Pancreas (tissue), 10 donors: ENCODE measurements around the gene LARGE2. TPM values are rescaled to one million over a fixed set of nuclear protein-coding genes. Genes with fewer than 3 reads are reported as not detected.

ENCODE experiments used
- ATAC-seq, 4 donors: fragments of 200-7000 bp; cut with Tn5 transposase; one replicate each; pipeline versions ENCODE4 v1.8.0 to v1.9.1; 2020; ENCODE audit warnings: mild to moderate bottlenecking in 4 of 4, moderate library complexity in 4 of 4
- DNase-seq, 6 donors: peaks; one replicate each; pipeline ENCODE4 v3.0.0-alpha.2; 2020
- FAIRE-seq: peaks from 2 replicates; lab custom pipeline; 2012; peaks lifted over from hg19 to GRCh38; lab: Jason Lieb, UNC
- H3K27ac ChIP-seq, 4 donors: fragments of 200-600 bp; sonication (generic); 1 replicate in 3 of 4; 2 replicates in 1 of 4; pipeline versions ENCODE4 v1.5.0 to v1.8.0; 2020
- H3K27me3 ChIP-seq, 4 donors: fragments of 200-600 bp; one replicate each; pipeline ENCODE4 v1.8.0; 2021
- H3K36me3 ChIP-seq, 3 donors: fragments of 200-600 bp; sonication (generic) in 1 of 3; one replicate each; pipeline versions ENCODE4 v1.5.0 to v1.8.0; 2020 to 2021
- H3K4me1 ChIP-seq, 3 donors: fragments of 200-600 bp; one replicate each; pipeline ENCODE4 v1.8.0; 2021
- H3K4me3 ChIP-seq, 4 donors: fragments of 200-600 bp; sonication (generic) in 2 of 4; one replicate each; pipeline versions ENCODE4 v1.5.0 to v1.8.0; 2020 to 2021
- H3K9me3 ChIP-seq, 4 donors: fragments of 200-600 bp; one replicate each; pipeline ENCODE4 v1.8.0; 2021
- WGBS, 2 donors: extraction: QIAGEN DNeasy Blood & Tissue Kit; methylation state at CpG; one replicate each; pipeline ENCODE4 v1.1.7; 2013; 5-methylcytosine and 5-hydroxymethylcytosine counted together
- intact Hi-C, 3 donors: fragments of 100-400 bp; cut with DNase I; formaldehyde crosslinking; loops; one replicate each; pipeline versions ENCODE4 v1.11.1 to v1.14.2; 2022
- polyA plus RNA-seq, 2 donors: library from polyadenylated mRNA; stranded (reverse); fragments of 200-250 nt; gene quantifications; one replicate each; pipeline ENCODE4 v1.2.3, GENCODE V29; 2013
- total RNA-seq, 6 donors: library from RNA; stranded (reverse); fragmentation: NEBNext Ultra II Directional in 4 of 6; extraction: Animal tissue kit (Norgen Biotek cat#: 25700) in 4 of 6; gene quantifications; one replicate each; pipeline versions ENCODE4 v1.2.1 to v1.2.4, GENCODE V29; 2021 to 2023
- TF ChIP-seq, protein P1 (sequence below), 4 donors: fragments of 200-600 bp; sonication (generic) in 3 of 4; IDR thresholded peaks; one replicate each; pipeline versions ENCODE4 v1.5.0 to v1.8.0; 2021; ENCODE audit warnings: antibody characterized with exemption in 4 of 4
- donor health status: healthy with polysubstance abuse.
- donor health status: DM: no; HTN: no; CAD: no; lungs with moderate emphysema.
- donor health status: DM: no; HTN: no; CAD: no.
- donor health status: control.
- donor health status: control.
- donor health status: Bipolar disorder and iron deficiency.
- donor health status: DM: yes; HTN: yes; CAD: no.
- donor health status: DM: no; HTN: no; CAD: no.
- donor health status: DM: no; HTN: no; CAD: no.
- donor health status: DM: yes; HTN: yes; CAD: no.

LARGE2 gene
- total and polyA plus RNA-seq, 8 donors, result 9.0 to 48.4 (median 18.2) TPM

DNA sequence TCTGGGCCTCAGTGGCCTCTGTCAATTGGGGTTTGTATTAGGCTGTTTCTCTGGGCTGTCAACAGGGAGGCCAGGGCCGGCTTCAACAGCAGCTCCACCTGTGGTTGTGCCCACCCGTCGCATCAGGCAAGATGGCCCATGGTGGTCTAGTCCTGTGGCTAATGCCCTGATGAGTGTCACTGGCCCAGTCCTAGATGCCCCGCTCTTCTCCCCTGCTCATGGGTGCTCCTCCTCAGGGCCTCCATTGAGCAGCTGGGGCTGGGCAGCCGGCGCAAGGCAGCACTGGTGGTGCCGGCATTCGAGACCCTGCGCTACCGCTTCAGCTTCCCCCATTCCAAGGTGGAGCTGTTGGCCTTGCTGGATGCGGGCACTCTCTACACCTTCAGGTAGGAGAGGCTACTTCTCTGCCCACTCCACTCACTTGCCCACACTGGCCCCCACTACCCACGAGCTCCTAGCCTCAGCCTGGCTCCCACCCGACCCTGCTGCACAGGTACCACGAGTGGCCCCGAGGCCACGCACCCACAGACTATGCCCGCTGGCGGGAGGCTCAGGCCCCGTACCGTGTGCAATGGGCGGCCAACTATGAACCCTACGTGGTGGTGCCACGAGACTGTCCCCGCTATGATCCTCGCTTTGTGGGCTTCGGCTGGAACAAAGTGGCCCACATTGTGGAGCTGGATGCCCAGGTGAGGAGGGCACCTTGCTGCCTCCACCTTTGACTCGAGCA is 5.4 kb downstream of the LARGE2 start:
- no peak for FAIRE-seq
- DNase-seq, result peak in 2 of 6 donors; percentile 9 to 71
- Histone ChIP-seq H3K4me3 (no peak overlapping the region), H3K36me3 (peaks cover 0 to 8% (median 0%) of the 10 kb centered on the region in 3 donors), H3K27ac (no peak overlapping the region), H3K4me1 (peaks cover 0 to under 1% (median 0%) of the 10 kb centered on the region in 3 donors), H3K9me3 (no peaks in the 10 kb centered on the region), H3K27me3 (no peaks in the 10 kb centered on the region)
- 90 to 91% methylated on average over 27 of the region's 27 CpGs for WGBS, 2 donors
- intact Hi-C loops, result no loop called here
- TF ChIP-seq, protein P1, sequence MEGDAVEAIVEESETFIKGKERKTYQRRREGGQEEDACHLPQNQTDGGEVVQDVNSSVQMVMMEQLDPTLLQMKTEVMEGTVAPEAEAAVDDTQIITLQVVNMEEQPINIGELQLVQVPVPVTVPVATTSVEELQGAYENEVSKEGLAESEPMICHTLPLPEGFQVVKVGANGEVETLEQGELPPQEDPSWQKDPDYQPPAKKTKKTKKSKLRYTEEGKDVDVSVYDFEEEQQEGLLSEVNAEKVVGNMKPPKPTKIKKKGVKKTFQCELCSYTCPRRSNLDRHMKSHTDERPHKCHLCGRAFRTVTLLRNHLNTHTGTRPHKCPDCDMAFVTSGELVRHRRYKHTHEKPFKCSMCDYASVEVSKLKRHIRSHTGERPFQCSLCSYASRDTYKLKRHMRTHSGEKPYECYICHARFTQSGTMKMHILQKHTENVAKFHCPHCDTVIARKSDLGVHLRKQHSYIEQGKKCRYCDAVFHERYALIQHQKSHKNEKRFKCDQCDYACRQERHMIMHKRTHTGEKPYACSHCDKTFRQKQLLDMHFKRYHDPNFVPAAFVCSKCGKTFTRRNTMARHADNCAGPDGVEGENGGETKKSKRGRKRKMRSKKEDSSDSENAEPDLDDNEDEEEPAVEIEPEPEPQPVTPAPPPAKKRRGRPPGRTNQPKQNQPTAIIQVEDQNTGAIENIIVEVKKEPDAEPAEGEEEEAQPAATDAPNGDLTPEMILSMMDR (IDR thresholded peaks at IDR 0.05), result no peak
- no peak for ATAC-seq

DNA sequence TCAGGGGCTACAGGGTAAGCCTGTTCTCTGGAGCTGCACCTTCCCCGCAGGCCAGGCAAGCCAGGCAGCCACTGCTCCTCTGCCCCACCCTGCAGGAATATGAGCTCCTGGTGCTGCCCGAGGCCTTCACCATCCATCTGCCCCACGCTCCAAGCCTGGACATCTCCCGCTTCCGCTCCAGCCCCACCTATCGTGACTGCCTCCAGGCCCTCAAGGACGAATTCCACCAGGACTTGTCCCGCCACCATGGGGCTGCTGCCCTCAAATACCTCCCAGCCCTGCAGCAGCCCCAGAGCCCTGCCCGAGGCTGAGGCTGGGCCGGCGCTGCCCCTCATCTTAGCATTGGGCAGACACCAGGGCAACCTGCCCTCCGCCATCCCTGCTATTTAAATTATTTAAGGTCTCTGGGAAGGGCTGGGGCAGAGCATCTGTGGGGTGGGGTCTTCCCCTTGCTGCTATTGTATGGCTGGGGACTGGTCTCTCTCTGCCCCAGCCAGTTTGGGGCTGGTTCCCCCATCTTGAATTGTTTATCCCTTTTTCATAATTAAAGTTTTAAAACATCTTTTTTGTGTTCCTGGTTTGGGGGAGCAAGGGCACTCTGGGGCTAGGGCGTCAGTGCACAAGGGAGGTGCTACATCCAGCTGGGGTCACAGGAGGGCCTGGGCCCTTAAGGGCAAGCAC is 6.2 kb downstream of the LARGE2 start:
- H3K4me1 ChIP-seq, result peaks cover 0 to 8% (median under 1%) of the 10 kb centered on the region in 3 donors
- H3K27ac ChIP-seq, result no peak overlapping the region
- H3K9me3 ChIP-seq, result no peaks in the 10 kb centered on the region
- no peak overlapping the region for H3K4me3 ChIP-seq
- peak in 1 of 6 donors; percentile 58 for DNase-seq
- WGBS, 2 donors, result 79% methylated on average over 13 of the region's 13 CpGs
- no peak for FAIRE-seq
- peaks cover 0 to 8% (median 0%) of the 10 kb centered on the region in 3 donors for H3K36me3 ChIP-seq
- ATAC-seq, result no peak
- TF ChIP-seq, protein P1 (IDR thresholded peaks at IDR 0.05), result no peak
- no peaks in the 10 kb centered on the region for H3K27me3 ChIP-seq
- intact Hi-C loops, result no loop called here

DNA sequence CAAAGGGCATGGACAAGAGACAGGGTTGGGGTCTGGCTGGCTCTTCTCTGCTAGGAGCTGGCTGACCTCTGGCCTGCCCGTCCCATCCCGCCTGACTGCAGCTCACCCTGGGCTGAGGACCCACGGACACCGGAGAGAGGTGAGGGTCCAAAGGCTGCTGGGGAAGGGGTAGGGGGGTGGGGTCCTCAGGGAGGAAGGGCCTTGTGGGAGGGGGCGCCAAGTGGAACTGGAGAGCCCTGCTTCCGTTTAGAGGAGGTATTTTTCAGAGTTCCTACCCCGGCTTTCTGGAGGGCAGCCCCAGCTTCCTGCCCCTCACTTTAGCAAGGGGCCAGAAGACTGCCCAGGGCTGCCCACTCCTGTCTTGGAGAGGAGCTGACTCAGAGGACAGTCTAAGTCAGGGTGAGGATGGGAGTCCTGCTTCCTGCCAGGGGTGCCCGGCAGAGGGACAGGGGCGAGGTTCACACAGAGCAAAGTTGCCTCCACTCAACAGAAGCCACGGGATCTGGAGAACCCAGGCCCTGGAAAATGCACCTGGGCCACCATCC is 7.1 kb downstream of the LARGE2 start:
- ATAC-seq (no peak), FAIRE-seq (no peak), DNase-seq (peak in 1 of 6 donors; percentile 40)
- H3K27ac ChIP-seq, result no peak overlapping the region
- intact Hi-C loops, result no loop called here
- H3K36me3 ChIP-seq, result peaks cover 0 to 9% (median 0%) of the 10 kb centered on the region in 3 donors
- no peaks in the 10 kb centered on the region for H3K27me3 ChIP-seq
- no peaks in the 10 kb centered on the region for H3K9me3 ChIP-seq
- TF ChIP-seq, protein P1 (IDR thresholded peaks at IDR 0.05), result no peak
- H3K4me1 ChIP-seq, result peaks cover 0 to 17% (median 8%) of the 10 kb centered on the region in 3 donors
- WGBS, 2 donors, result 85 to 87% methylated on average over 10 of the region's 10 CpGs
- no peak overlapping the region for H3K4me3 ChIP-seq

DNA sequence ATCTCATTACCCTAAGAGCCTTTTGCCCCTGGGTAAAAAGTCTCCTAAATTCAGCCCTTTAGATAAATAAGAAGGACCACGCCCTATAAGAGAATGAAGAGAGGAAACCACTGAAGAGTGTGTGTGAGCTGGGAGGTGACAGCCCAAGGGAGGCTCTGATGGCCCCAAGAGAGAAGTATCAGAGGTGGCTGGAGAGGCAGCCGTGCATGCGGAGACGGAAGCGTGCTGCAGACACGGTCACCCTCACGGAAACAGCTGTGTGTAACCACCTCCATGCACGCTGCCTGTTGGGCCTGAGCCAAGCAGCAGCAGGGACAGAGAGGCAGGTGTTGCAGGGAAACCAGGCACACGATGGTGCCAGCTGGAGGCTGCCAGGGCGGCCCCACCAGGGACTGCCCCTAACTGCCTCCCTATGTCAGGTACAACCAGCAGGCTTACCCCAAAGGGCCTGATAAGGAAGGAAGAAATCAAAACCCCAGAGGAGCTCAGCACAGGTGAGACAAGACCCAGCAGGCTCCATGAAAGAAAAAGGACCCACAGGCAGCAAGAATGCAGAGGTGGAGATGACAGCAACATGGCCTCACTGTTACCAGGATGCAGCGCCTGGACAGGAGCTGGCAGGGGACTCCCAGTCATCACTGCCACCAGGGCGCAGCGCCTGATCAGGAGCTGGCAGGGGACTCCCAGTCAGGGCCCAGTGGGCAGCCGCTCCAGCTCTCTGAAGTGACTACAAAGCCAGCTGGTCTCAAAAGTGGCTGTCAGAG is 7.8 kb downstream of the LARGE2 start:
- TF ChIP-seq, protein P1 (IDR thresholded peaks at IDR 0.05), result no peak
- intact Hi-C loops, result no loop called here
- Histone ChIP-seq H3K4me1 (peaks cover 0 to 22% (median 8%) of the 10 kb centered on the region in 3 donors), H3K9me3 (no peaks in the 10 kb centered on the region), H3K4me3 (no peak overlapping the region), H3K27me3 (no peaks in the 10 kb centered on the region), H3K36me3 (peaks cover 0 to 12% (median 0%) of the 10 kb centered on the region in 3 donors), H3K27ac (no peak overlapping the region)
- peak; percentile 15 to 64 (median 47) for ATAC-seq
- WGBS, 2 donors, result 56 to 57% methylated on average over 14 of the region's 14 CpGs
- peak; percentile 43 to 87 (median 67) for DNase-seq
- no peak for FAIRE-seq
